ENCODE measurements around the gene TRERF1.

Gene TRERF1

DNA sequence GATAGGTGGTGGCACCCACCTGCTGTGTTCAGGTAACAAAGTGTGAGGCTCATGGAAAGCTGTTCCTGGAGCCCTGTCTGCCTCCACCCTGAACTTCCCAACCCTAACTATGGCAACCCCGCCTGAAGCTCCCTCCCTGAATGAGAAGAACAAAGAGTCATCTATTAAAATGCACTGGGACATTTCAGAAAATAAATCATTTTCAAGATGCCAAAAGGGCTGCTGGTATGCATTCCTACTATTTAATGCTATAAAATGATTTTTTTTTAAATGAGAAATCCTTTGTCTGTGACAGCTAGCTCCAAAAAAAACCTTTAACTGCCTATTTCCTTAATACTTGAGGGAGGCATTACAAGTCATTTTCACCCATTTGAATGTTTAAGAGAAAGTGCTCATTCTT lies 149.7 kb downstream of the TRERF1 start:
- Histone ChIP-seq H3K9me3 (ENCODE audit: control insufficient read depth in 5 of 5, low read length in 5 of 5) (no peaks in the 10 kb centered on the region), H3K27me3 (ENCODE audit: control insufficient read depth in 5 of 5, insufficient read depth in 4 of 5, low read length in 5 of 5) (no peaks in the 10 kb centered on the region), H3K4me3 (ENCODE audit: low read depth in 1 of 5, low read length in 5 of 5) (no peak overlapping the region), H3K36me3 (ENCODE audit: control insufficient read depth in 5 of 5, insufficient read depth in 5 of 5, low read length in 5 of 5) (peaks cover 0 to 4% (median 0%) of the 10 kb centered on the region in 5 donors), H3K4me1 (ENCODE audit: control insufficient read depth in 5 of 5, insufficient read depth in 5 of 5, low read length in 5 of 5) (peaks cover 0 to 3% (median 0%) of the 10 kb centered on the region in 5 donors), H3K27ac (ENCODE audit: low read depth, low read length) (no peak overlapping the region), H3K9ac (ENCODE audit: low read length in 5 of 5) (no peak overlapping the region)

DNA sequence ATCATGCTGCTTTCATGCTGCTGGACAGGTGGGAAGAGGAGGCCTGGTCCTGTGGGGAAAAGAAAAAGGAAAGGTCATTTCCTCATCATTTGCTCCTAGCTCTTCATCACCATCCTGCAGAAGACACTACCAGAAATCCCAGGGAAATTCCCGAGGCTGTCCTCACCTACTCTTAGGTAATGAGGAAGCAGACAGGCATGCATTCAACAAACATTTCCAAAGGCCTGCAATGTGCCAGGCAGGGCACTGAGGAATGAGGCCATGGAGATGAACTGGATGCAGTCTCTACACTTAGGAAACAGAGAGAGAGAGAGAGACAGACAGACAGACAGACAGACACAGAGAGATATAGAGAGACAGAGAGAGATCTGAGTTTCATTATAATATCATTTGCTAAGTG lies 151.0 kb downstream of the TRERF1 start:
- Histone ChIP-seq H3K27ac (ENCODE audit: low read depth, low read length) (no peak overlapping the region), H3K4me3 (ENCODE audit: low read depth in 1 of 5, low read length in 5 of 5) (no peak overlapping the region), H3K9me3 (ENCODE audit: control insufficient read depth in 5 of 5, low read length in 5 of 5) (no peaks in the 10 kb centered on the region), H3K4me1 (ENCODE audit: control insufficient read depth in 5 of 5, insufficient read depth in 5 of 5, low read length in 5 of 5) (peaks cover 0 to 12% (median 0%) of the 10 kb centered on the region in 5 donors), H3K36me3 (ENCODE audit: control insufficient read depth in 5 of 5, insufficient read depth in 5 of 5, low read length in 5 of 5) (peaks cover 0 to 4% (median 0%) of the 10 kb centered on the region in 5 donors), H3K9ac (ENCODE audit: low read length in 5 of 5) (no peak overlapping the region), H3K27me3 (ENCODE audit: control insufficient read depth in 5 of 5, insufficient read depth in 4 of 5, low read length in 5 of 5) (no peaks in the 10 kb centered on the region)

- H3K27me3 ChIP-seq (ENCODE audit: control insufficient read depth in 5 of 5, insufficient read depth in 4 of 5, low read length in 5 of 5): no peaks in the 10 kb centered on the region
- no peaks in the 10 kb centered on the region for H3K9me3 ChIP-seq (ENCODE audit: control insufficient read depth in 5 of 5, low read length in 5 of 5)
- peaks cover 0 to 12% (median 0%) of the 10 kb centered on the region in 5 donors for H3K4me1 ChIP-seq (ENCODE audit: control insufficient read depth in 5 of 5, insufficient read depth in 5 of 5, low read length in 5 of 5)
- H3K36me3 ChIP-seq (ENCODE audit: control insufficient read depth in 5 of 5, insufficient read depth in 5 of 5, low read length in 5 of 5): peaks cover 0 to 4% (median 0%) of the 10 kb centered on the region in 5 donors
- no peak overlapping the region for H3K27ac ChIP-seq (ENCODE audit: low read depth, low read length)
- H3K4me3 ChIP-seq (ENCODE audit: low read depth in 1 of 5, low read length in 5 of 5): no peak overlapping the region
- no peak overlapping the region for H3K9ac ChIP-seq (ENCODE audit: low read length in 5 of 5)
These were observed 151.5 kb downstream of the TRERF1 start for GRCh38 chr6:42300185-42300584.

GRCh38 chr6:42297661-42298060 lies 154.1 kb downstream of the TRERF1 start:
- H3K9me3 ChIP-seq (ENCODE audit: control insufficient read depth in 5 of 5, low read length in 5 of 5): no peaks in the 10 kb centered on the region
- no peak overlapping the region for H3K9ac ChIP-seq (ENCODE audit: low read length in 5 of 5)
- no peaks in the 10 kb centered on the region for H3K27me3 ChIP-seq (ENCODE audit: control insufficient read depth in 5 of 5, insufficient read depth in 4 of 5, low read length in 5 of 5)
- H3K4me3 ChIP-seq (ENCODE audit: low read depth in 1 of 5, low read length in 5 of 5): no peak overlapping the region
- H3K36me3 ChIP-seq (ENCODE audit: control insufficient read depth in 5 of 5, insufficient read depth in 5 of 5, low read length in 5 of 5): peaks cover 0 to 4% (median 0%) of the 10 kb centered on the region in 5 donors
- H3K27ac ChIP-seq (ENCODE audit: low read depth, low read length): no peak overlapping the region
- peaks cover 0 to 17% (median 0%) of the 10 kb centered on the region in 5 donors for H3K4me1 ChIP-seq (ENCODE audit: control insufficient read depth in 5 of 5, insufficient read depth in 5 of 5, low read length in 5 of 5)

DNA sequence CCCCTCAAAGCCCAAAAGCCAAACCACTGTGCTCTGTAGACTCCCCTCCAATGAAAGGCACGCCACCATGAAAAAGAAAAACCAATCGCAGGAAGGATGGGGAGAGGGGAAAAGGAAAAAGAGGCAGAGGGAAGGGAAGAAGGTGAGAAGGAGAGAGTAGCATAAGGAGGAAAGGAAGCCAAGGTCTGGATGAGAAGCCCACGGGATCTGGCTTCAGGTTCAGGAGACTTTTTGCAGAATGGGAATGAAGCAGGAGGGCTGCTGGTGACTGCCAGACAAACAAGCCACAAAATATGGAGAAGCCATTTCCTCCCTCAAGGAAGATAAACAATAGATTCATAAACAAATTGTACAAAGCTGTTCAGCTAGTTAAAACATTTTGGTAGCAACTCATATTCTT lies 155.1 kb downstream of the TRERF1 start:
- no peaks in the 10 kb centered on the region for H3K27me3 ChIP-seq (ENCODE audit: control insufficient read depth in 5 of 5, insufficient read depth in 4 of 5, low read length in 5 of 5)
- no peak overlapping the region for H3K27ac ChIP-seq (ENCODE audit: low read depth, low read length)
- H3K4me1 ChIP-seq (ENCODE audit: control insufficient read depth in 5 of 5, insufficient read depth in 5 of 5, low read length in 5 of 5): peaks cover 0 to 17% (median 0%) of the 10 kb centered on the region in 5 donors
- no peak overlapping the region for H3K9ac ChIP-seq (ENCODE audit: low read length in 5 of 5)
- peaks cover 0 to 4% (median 0%) of the 10 kb centered on the region in 5 donors for H3K36me3 ChIP-seq (ENCODE audit: control insufficient read depth in 5 of 5, insufficient read depth in 5 of 5, low read length in 5 of 5)
- no peak overlapping the region for H3K4me3 ChIP-seq (ENCODE audit: low read depth in 1 of 5, low read length in 5 of 5)
- H3K9me3 ChIP-seq (ENCODE audit: control insufficient read depth in 5 of 5, low read length in 5 of 5): no peaks in the 10 kb centered on the region

GRCh38 chr6:42295677-42296076 lies 156.0 kb downstream of the TRERF1 start:
- no peak overlapping the region for H3K27ac ChIP-seq (ENCODE audit: low read depth, low read length)

GRCh38 chr6:42295181-42295580 lies 156.5 kb downstream of the TRERF1 start:
- Histone ChIP-seq H3K27ac (ENCODE audit: low read depth, low read length) (no peak overlapping the region), H3K4me1 (ENCODE audit: control insufficient read depth in 5 of 5, insufficient read depth in 5 of 5, low read length in 5 of 5) (peaks cover 0 to 17% (median 0%) of the 10 kb centered on the region in 5 donors), H3K9ac (ENCODE audit: low read length in 5 of 5) (no peak overlapping the region), H3K36me3 (ENCODE audit: control insufficient read depth in 5 of 5, insufficient read depth in 5 of 5, low read length in 5 of 5) (peaks cover 0 to 4% (median 0%) of the 10 kb centered on the region in 5 donors), H3K9me3 (ENCODE audit: control insufficient read depth in 5 of 5, low read length in 5 of 5) (no peaks in the 10 kb centered on the region), H3K4me3 (ENCODE audit: low read depth in 1 of 5, low read length in 5 of 5) (no peak overlapping the region), H3K27me3 (ENCODE audit: control insufficient read depth in 5 of 5, insufficient read depth in 4 of 5, low read length in 5 of 5) (no peaks in the 10 kb centered on the region)

More at GRCh38 chr6:42295677-42296076, 156.0 kb downstream of the TRERF1 start:
- H3K9me3 ChIP-seq (ENCODE audit: control insufficient read depth in 5 of 5, low read length in 5 of 5): no peaks in the 10 kb centered on the region
- no peak overlapping the region for H3K4me3 ChIP-seq (ENCODE audit: low read depth in 1 of 5, low read length in 5 of 5)
- no peaks in the 10 kb centered on the region for H3K27me3 ChIP-seq (ENCODE audit: control insufficient read depth in 5 of 5, insufficient read depth in 4 of 5, low read length in 5 of 5)
- peaks cover 0 to 17% (median 0%) of the 10 kb centered on the region in 5 donors for H3K4me1 ChIP-seq (ENCODE audit: control insufficient read depth in 5 of 5, insufficient read depth in 5 of 5, low read length in 5 of 5)
- no peak overlapping the region for H3K9ac ChIP-seq (ENCODE audit: low read length in 5 of 5)
- peaks cover 0 to 4% (median 0%) of the 10 kb centered on the region in 5 donors for H3K36me3 ChIP-seq (ENCODE audit: control insufficient read depth in 5 of 5, insufficient read depth in 5 of 5, low read length in 5 of 5)

DNA sequence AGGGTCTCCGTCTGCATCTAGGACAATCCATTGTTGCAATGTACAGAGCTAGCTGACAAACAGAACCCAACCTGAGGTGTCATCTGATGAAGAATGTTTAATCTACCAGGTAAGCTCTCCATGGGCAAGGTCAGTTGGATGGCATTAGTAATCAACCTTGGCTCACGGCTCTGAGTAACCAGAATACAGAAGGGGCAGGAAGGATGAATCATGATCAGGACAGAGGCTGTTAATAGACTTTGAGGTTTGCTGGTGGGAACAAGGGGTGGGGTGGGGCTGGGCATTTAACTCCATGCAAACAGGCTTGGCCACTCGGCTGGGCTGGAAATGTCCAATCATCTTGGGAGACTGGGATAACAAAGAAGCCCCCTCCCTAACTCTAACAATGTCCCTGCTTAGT lies 157.0 kb downstream of the TRERF1 start:
- Histone ChIP-seq H3K9me3 (ENCODE audit: control insufficient read depth in 5 of 5, low read length in 5 of 5) (no peaks in the 10 kb centered on the region), H3K36me3 (ENCODE audit: control insufficient read depth in 5 of 5, insufficient read depth in 5 of 5, low read length in 5 of 5) (peaks cover 0 to under 1% (median 0%) of the 10 kb centered on the region in 5 donors), H3K4me3 (ENCODE audit: low read depth in 1 of 5, low read length in 5 of 5) (no peak overlapping the region), H3K4me1 (ENCODE audit: control insufficient read depth in 5 of 5, insufficient read depth in 5 of 5, low read length in 5 of 5) (peaks cover 0 to 17% (median 0%) of the 10 kb centered on the region in 5 donors), H3K27ac (ENCODE audit: low read depth, low read length) (no peak overlapping the region), H3K27me3 (ENCODE audit: control insufficient read depth in 5 of 5, insufficient read depth in 4 of 5, low read length in 5 of 5) (no peaks in the 10 kb centered on the region), H3K9ac (ENCODE audit: low read length in 5 of 5) (no peak overlapping the region)

- no peaks in the 10 kb centered on the region for H3K27me3 ChIP-seq (ENCODE audit: control insufficient read depth in 5 of 5, insufficient read depth in 4 of 5, low read length in 5 of 5)
- H3K9ac ChIP-seq (ENCODE audit: low read length in 5 of 5): no peak overlapping the region
- no peak overlapping the region for H3K4me3 ChIP-seq (ENCODE audit: low read depth in 1 of 5, low read length in 5 of 5)
- H3K9me3 ChIP-seq (ENCODE audit: control insufficient read depth in 5 of 5, low read length in 5 of 5): no peaks in the 10 kb centered on the region
- H3K36me3 ChIP-seq (ENCODE audit: control insufficient read depth in 5 of 5, insufficient read depth in 5 of 5, low read length in 5 of 5): no peaks in the 10 kb centered on the region
- peaks cover 0 to 17% (median 0%) of the 10 kb centered on the region in 5 donors for H3K4me1 ChIP-seq (ENCODE audit: control insufficient read depth in 5 of 5, insufficient read depth in 5 of 5, low read length in 5 of 5)
- H3K27ac ChIP-seq (ENCODE audit: low read depth, low read length): no peak overlapping the region
These were observed 158.2 kb downstream of the TRERF1 start for GRCh38 chr6:42293386-42293977.

DNA sequence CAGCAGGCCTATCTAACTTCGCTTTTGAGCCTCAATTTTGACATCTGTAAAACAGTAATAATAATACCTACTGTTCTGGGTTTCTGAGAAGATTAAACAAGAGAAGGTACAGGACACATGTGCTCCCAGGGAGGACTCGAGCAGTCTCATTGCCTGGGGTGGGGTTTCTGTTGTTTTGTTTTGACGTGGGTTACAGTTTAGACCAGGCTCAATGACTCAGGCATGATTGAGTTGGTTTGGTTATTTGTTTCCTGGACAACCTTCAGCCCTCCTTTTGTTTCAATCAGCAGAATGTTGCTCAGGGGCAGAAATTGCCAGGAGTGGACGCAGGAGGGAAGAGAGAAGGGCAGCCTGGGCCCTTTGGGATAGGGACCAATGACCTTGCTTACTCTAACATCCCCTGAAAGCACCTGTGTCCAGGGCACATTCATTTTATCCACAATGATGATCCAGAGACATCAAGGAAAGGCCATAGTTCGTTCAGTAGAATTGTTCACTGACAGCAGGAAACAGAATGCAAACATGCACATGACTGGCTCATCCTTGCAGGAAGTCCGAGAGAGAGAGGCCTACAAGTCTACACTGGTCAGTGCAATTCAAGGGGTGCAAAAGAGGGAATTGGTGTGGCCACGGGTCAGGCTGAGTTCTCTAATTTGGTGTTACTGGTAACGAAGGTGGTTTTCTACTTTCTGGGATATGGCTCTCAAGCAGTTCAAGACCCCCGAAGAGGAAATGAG lies 159.6 kb downstream of the TRERF1 start:
- no peak overlapping the region for H3K9ac ChIP-seq (ENCODE audit: low read length in 5 of 5)
- peaks cover 0 to 17% (median 0%) of the 10 kb centered on the region in 5 donors for H3K4me1 ChIP-seq (ENCODE audit: control insufficient read depth in 5 of 5, insufficient read depth in 5 of 5, low read length in 5 of 5)
- no peaks in the 10 kb centered on the region for H3K9me3 ChIP-seq (ENCODE audit: control insufficient read depth in 5 of 5, low read length in 5 of 5)
- no peaks in the 10 kb centered on the region for H3K36me3 ChIP-seq (ENCODE audit: control insufficient read depth in 5 of 5, insufficient read depth in 5 of 5, low read length in 5 of 5)
- H3K4me3 ChIP-seq (ENCODE audit: low read depth in 1 of 5, low read length in 5 of 5): no peak overlapping the region
- no peak overlapping the region for H3K27ac ChIP-seq (ENCODE audit: low read depth, low read length)
- no peaks in the 10 kb centered on the region for H3K27me3 ChIP-seq (ENCODE audit: control insufficient read depth in 5 of 5, insufficient read depth in 4 of 5, low read length in 5 of 5)

All from subcutaneous abdominal adipose tissue (tissue), 5 donors.